Stimulated activated CD4-positive, alpha-beta T cell treated with anti-CD3 and anti-CD28 coated beads, TNF-alpha, amount 100 ng/mL, for 48 hours (primary cell): Measurements from ENCODE around the gene ENTPD1.
"Not testable (repeated sequence)": the region's sequence is repeated elsewhere in the genome, so short reads cannot be mapped to it uniquely, and the experiment has no call there.

ENCODE experiments used
- DNase-seq, 3 donors: peaks; one replicate each; pipeline ENCODE4 v3.0.0-alpha.2; 2020; ENCODE audit warnings: low read depth in 3 of 3

The ENTPD1 gene

GRCh38 chr10:95756041-95756761 is at the start of gene ENTPD1:
ENTPD1 (plus strand) TSS chr10:95756163; CDS start chr10:95756240, 77 bp downstream.
- no peak for DNase-seq

GRCh38 chr10:95706573-95706972 is 49.4 kb upstream of the ENTPD1 start:
- no peak for DNase-seq

- no peak for DNase-seq
These were observed 49.0 kb upstream of the ENTPD1 start for GRCh38 chr10:95706990-95707389.

GRCh38 chr10:95711492-95711891 is 44.5 kb upstream of the ENTPD1 start:
- DNase-seq, result no peak

- no peak for DNase-seq
These were observed 39.5 kb upstream of the ENTPD1 start for GRCh38 chr10:95716466-95716865.

- DNase-seq, result no peak
These were observed 39.1 kb upstream of the ENTPD1 start for GRCh38 chr10:95716866-95717265.

GRCh38 chr10:95720745-95721144 is 35.2 kb upstream of the ENTPD1 start:
- DNase-seq, result not testable (repeated sequence)

GRCh38 chr10:95722496-95722895 is 33.5 kb upstream of the ENTPD1 start:
- not testable (repeated sequence) for DNase-seq

GRCh38 chr10:95728526-95728925 is 27.4 kb upstream of the ENTPD1 start:
- DNase-seq, result no peak

GRCh38 chr10:95729323-95730055 is 26.5 kb upstream of the ENTPD1 start:
- DNase-seq, result no peak

- DNase-seq, result no peak
These were observed 25.7 kb upstream of the ENTPD1 start for GRCh38 chr10:95730233-95730632.

- DNase-seq, result not testable (repeated sequence)
These were observed 23.1 kb upstream of the ENTPD1 start for GRCh38 chr10:95732907-95733306.

GRCh38 chr10:95739056-95739455 is 16.9 kb upstream of the ENTPD1 start:
- DNase-seq, result no peak

GRCh38 chr10:95741807-95742467 is 14.0 kb upstream of the ENTPD1 start:
- DNase-seq, result no peak

GRCh38 chr10:95742485-95742884 is 13.5 kb upstream of the ENTPD1 start:
- no peak for DNase-seq

GRCh38 chr10:95742962-95743535 is 12.9 kb upstream of the ENTPD1 start:
- no peak for DNase-seq

- no peak for DNase-seq
These were observed 10.5 kb upstream of the ENTPD1 start for GRCh38 chr10:95745501-95745900.

GRCh38 chr10:95748349-95748748 is 7.6 kb upstream of the ENTPD1 start:
- no peak for DNase-seq

GRCh38 chr10:95755511-95756004 is 405 bp upstream of the ENTPD1 start:
- no peak for DNase-seq

GRCh38 chr10:95756809-95757684 is 1.1 kb downstream of the ENTPD1 start:
- DNase-seq, result no peak

GRCh38 chr10:95758351-95759025 is 2.5 kb downstream of the ENTPD1 start:
- DNase-seq, result no peak
